Measurements from ENCODE around the gene NCOA1.

GRCh38 chr2:24508878-24509277 is 17.8 kb downstream of the NCOA1 start:
- TF ChIP-seq POLR2AphosphoS5 (IDR thresholded peaks at IDR 0.05; ENCODE audit: low read depth) (no peak), REST (IDR thresholded peaks at IDR 0.05; ENCODE audit: insufficient replicate concordance, low read depth) (no peak), GABPA (IDR thresholded peaks at IDR 0.05; ENCODE audit: low read depth) (no peak)

All from HL-60 (cell line).